Esophagus (tissue), 2 donors: Measurements from ENCODE around the gene MILR1. TPM values are rescaled to one million over a fixed set of nuclear protein-coding genes. Genes with fewer than 3 reads are reported as not detected.

Experiments
- H3K27ac ChIP-seq, 2 donors: one replicate each; pipeline ENCODE4 v1.5.1; 2013; ENCODE audit warnings: low read depth in 2 of 2, mild to moderate bottlenecking in 2 of 2, inconsistent platforms in 1 of 2, low read length in 1 of 2, moderate library complexity in 1 of 2
- H3K27me3 ChIP-seq, 2 donors: one replicate each; pipeline ENCODE4 v1.6.1; 2013; ENCODE audit warnings: low read length in 2 of 2, control low read depth in 1 of 2, mild to moderate bottlenecking in 1 of 2; ENCODE audit not compliant: insufficient read depth in 2 of 2, control insufficient read depth in 1 of 2
- H3K36me3 ChIP-seq, 2 donors: one replicate each; pipeline ENCODE4 v1.6.1; 2013; ENCODE audit warnings: low read length in 1 of 2; ENCODE audit not compliant: control insufficient read depth in 2 of 2, insufficient read depth in 2 of 2
- H3K4me1 ChIP-seq, 2 donors: one replicate each; pipeline ENCODE4 v1.6.1; 2013; ENCODE audit warnings: low read length in 1 of 2; ENCODE audit not compliant: control insufficient read depth in 2 of 2, insufficient read depth in 2 of 2
- H3K4me3 ChIP-seq, 2 donors: one replicate each; pipeline ENCODE4 v1.5.1; 2013; ENCODE audit warnings: low read length in 2 of 2, mild to moderate bottlenecking in 2 of 2, low read depth in 1 of 2, moderate library complexity in 1 of 2
- H3K9me3 ChIP-seq, 2 donors: one replicate each; pipeline ENCODE4 v1.6.1; 2013; ENCODE audit warnings: mild to moderate bottlenecking in 2 of 2, low read depth in 1 of 2, low read length in 1 of 2, moderate library complexity in 1 of 2; ENCODE audit not compliant: control insufficient read depth in 2 of 2, insufficient read depth in 1 of 2
- WGBS, 2 donors: extraction: QIAGEN DNeasy Blood & Tissue Kit; methylation state at CpG; one replicate each; pipeline ENCODE4 v1.1.7; 2013; 5-methylcytosine and 5-hydroxymethylcytosine counted together
- polyA plus RNA-seq, 2 donors: library from polyadenylated mRNA; stranded (reverse); fragments of 200-250 nt; gene quantifications; one replicate each; pipeline ENCODE4 v1.2.3, GENCODE V29; 2013
- donor health status: healthy with polysubstance abuse.
- donor health status: Bipolar disorder and iron deficiency.

Gene MILR1
- polyA plus RNA-seq, 2 donors, result 0.51 to 0.79 TPM

DNA sequence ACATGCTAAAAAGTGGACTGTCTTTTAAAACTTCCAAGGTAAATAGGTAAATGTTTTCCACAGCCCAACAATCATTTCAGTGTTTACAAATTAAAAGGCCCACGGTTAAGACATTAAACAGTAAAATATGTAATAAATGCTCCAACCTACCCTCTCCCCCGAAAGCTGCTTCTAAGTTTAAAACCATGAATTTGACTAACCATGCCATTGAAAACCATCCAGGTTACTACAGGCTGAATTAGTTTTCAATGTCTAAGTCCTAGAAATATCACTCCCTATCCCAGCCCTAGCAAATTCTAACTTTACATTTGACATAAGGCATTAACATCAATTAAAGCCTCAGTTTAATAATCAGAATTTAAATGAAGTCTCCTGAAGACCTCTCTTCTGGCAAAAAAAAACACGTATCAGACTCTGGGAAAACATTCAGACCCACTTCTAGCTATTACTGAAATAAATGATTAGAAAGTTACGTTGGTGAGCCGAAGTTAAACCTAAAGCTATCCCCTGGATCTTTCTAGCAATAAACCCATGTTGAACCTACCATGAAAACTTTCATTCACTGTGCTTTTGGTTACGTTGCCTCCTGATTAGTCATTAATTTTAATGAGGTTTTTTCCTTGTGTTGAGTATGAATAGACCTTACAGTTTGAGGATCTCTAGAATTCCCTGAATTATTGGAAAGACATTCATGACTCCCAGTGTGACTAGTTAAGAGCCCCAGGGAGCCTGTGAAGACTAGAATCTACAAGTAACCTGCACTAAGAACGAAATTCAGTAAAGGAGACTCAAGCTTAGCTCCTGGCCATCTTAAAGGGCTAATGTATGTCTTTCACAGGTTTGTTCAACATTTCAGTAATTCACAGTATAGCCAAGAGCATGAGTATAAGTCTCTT lies 49.6 kb downstream of the MILR1 start:
- H3K27me3 ChIP-seq, result no peaks in the 10 kb centered on the region
- peaks cover 0 to 2% of the 10 kb centered on the region in 2 donors for H3K4me1 ChIP-seq
- no peak overlapping the region for H3K4me3 ChIP-seq
- WGBS, 2 donors, result 56 to 62% methylated on average over 7 of the region's 7 CpGs
- no peak overlapping the region for H3K27ac ChIP-seq
- H3K9me3 ChIP-seq, result no peaks in the 10 kb centered on the region
- peaks cover 16 to 25% of the 10 kb centered on the region in 2 donors for H3K36me3 ChIP-seq

GRCh38 chr17:64499805-64500486 lies 51.0 kb downstream of the MILR1 start:
- H3K27ac ChIP-seq, result no peak overlapping the region
- peaks cover 0 to 2% of the 10 kb centered on the region in 2 donors for H3K4me1 ChIP-seq
- WGBS, 2 donors, result 78 to 82% methylated on average over 6 of the region's 6 CpGs
- peaks cover 16 to 25% of the 10 kb centered on the region in 2 donors for H3K36me3 ChIP-seq
- H3K9me3 ChIP-seq, result no peaks in the 10 kb centered on the region
- no peaks in the 10 kb centered on the region for H3K27me3 ChIP-seq
- H3K4me3 ChIP-seq, result no peak overlapping the region

- H3K4me3 ChIP-seq, result no peak overlapping the region
- H3K27me3 ChIP-seq, result no peaks in the 10 kb centered on the region
- peaks cover 0 to 2% of the 10 kb centered on the region in 2 donors for H3K4me1 ChIP-seq
- H3K9me3 ChIP-seq, result no peaks in the 10 kb centered on the region
- peak overlapping the region in 1 of 2 donors; percentile 4 for H3K27ac ChIP-seq
- WGBS, 2 donors, result 88% methylated on average over 8 of the region's 8 CpGs
- peaks cover 16 to 25% of the 10 kb centered on the region in 2 donors for H3K36me3 ChIP-seq
Measured at GRCh38 chr17:64500487-64500859, 51.6 kb downstream of the MILR1 start.

DNA sequence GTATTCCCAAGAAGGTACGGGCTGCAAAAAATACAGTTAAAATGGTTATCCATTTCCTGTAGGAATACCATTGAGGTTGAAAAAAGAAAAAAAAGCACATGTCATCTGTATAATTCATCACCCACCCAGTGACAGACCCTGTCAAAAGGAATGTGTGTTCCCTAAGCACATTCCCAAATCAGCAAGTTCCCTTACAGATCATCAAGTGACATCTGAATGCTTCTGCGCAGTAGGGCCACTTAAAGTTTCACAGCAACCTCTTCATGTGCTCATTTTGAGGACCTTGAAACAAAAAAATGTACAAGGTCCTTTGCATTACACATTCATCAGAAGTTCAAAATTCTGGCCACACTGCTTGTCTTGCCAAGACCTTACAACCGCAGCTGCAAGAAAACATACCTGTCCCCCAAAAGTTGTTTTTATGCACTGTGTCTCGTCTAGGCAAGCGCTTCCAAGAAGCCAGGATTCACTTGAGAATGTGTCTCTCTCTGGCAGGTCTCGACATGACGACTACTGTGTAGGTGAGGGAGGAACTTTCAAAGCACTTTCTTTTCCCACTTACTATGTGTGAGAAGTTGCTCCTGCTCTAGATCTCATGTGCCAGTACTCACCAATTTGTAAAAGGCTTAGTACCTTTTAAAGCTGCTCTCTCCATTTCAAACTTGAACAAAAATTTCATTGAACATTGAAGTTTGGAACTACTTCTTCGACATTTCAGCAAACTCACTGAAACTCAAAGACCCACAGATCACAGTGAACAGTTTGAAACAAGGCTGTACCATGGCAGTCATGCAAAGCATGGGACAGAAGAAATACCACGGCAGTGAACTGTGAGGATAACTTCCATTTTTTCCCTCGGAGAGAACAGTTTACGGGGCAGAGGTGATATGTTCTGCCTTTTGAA lies 52.2 kb downstream of the MILR1 start:
- H3K27me3 ChIP-seq, result no peaks in the 10 kb centered on the region
- peaks cover 16 to 25% of the 10 kb centered on the region in 2 donors for H3K36me3 ChIP-seq
- H3K9me3 ChIP-seq, result no peaks in the 10 kb centered on the region
- peak overlapping the region in 1 of 2 donors; percentile 17 for H3K27ac ChIP-seq
- H3K4me3 ChIP-seq, result no peak overlapping the region
- H3K4me1 ChIP-seq, result peaks cover 0 to 2% of the 10 kb centered on the region in 2 donors
- 57 to 64% methylated on average over 11 of the region's 11 CpGs for WGBS, 2 donors

GRCh38 chr17:64502021-64502420 lies 53.1 kb downstream of the MILR1 start:
- H3K4me1 ChIP-seq, result peaks cover 0 to 2% of the 10 kb centered on the region in 2 donors
- no peak overlapping the region for H3K4me3 ChIP-seq
- WGBS, 2 donors, result 63 to 70% methylated on average over 3 of the region's 3 CpGs
- no peaks in the 10 kb centered on the region for H3K9me3 ChIP-seq
- no peaks in the 10 kb centered on the region for H3K27me3 ChIP-seq
- H3K36me3 ChIP-seq, result peaks cover 16 to 25% of the 10 kb centered on the region in 2 donors
- no peak overlapping the region for H3K27ac ChIP-seq

DNA sequence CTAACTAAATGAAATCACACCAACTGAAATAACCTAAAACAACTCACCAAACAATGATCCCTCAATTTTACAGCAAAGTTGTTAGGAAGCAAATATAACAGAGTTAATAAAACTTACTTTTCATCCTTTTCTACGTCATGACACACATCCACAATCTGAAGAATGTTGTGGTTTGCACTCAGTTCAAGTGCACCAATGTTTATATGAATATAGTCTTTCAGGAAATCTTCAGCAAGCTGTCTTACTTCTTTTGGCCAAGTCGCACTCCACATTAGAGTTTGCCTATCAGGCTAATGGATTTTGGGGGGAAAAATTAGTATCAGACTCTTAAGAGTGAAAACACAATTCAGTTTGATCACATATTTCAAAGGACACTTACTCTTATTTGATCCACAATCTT lies 53.9 kb downstream of the MILR1 start:
- no peaks in the 10 kb centered on the region for H3K27me3 ChIP-seq
- no peaks in the 10 kb centered on the region for H3K4me1 ChIP-seq
- H3K36me3 ChIP-seq, result peaks cover 16 to 25% of the 10 kb centered on the region in 2 donors
- no peaks in the 10 kb centered on the region for H3K9me3 ChIP-seq
- WGBS, 2 donors, result 75 to 80% methylated on average over 2 of the region's 2 CpGs
- H3K27ac ChIP-seq, result no peak overlapping the region
- H3K4me3 ChIP-seq, result peak overlapping the region in 1 of 2 donors; percentile 97

DNA sequence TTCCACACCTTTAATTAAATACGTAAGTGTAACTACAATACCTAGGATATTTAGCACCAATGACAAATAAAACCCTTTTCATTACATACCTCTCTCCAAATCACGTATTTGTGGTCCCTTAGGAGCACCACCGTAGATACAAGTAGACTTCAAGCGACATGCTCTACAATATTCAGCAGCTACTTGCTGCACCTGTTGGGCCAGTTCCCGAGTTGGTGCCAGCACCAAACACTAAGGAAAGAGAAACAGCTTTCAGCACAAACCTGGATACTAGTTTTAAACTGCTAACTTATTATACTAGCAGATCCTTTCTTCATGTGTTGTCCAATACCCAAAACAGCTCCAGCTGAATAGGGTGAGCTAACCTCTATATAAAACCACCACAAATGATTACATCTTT lies 54.4 kb downstream of the MILR1 start:
- peaks cover 16 to 25% of the 10 kb centered on the region in 2 donors for H3K36me3 ChIP-seq
- no peaks in the 10 kb centered on the region for H3K27me3 ChIP-seq
- no peaks in the 10 kb centered on the region for H3K4me1 ChIP-seq
- H3K9me3 ChIP-seq, result no peaks in the 10 kb centered on the region
- peak overlapping the region in 1 of 2 donors; percentile 97 for H3K4me3 ChIP-seq
- no peak overlapping the region for H3K27ac ChIP-seq
- WGBS, 2 donors, result 52 to 61% methylated on average over 5 of the region's 5 CpGs

DNA sequence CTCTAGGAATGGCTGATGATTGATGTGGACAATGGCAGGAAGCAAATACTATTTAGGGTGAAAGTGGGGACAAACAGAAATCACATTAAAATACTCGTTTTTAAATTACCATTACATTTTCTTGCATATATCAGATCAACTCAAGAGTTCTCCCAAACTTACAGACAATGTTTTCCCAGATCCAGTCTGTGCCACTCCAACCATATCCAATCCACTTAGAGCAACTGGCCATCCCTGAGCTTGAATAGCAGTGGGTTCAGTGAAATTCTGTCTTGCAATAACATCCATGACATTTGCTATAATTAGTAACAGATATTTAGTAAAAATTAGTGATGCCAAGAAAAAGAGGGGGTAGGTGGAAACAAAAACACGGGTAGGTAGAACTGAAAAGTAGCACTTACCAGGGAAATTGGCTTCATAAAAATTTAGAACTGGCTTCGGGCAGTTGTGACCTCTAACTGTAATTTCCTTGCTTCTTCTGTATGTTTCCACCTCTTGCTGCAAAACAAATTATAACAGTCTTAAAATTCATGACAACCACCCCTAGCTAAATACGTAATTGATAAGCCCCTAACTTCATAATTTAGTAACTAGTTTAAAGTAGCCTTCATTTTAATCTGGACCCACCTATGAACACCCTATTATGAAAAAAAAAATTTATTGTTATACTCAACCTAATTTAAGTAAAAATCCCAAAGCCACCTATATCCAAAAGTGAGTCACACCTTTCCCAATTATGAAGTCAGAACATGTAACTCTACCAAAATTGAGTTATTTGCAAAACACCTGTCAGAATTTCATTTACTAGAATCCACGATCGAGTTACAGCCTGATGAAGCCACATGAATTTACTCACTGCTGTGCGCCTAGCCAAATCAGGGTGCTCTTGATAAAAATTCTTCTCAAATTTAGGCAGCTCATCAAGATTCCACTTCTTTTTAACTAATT lies 55.2 kb downstream of the MILR1 start:
- H3K27ac ChIP-seq, result peak overlapping the region; percentile 40 to 99
- no peaks in the 10 kb centered on the region for H3K9me3 ChIP-seq
- no peaks in the 10 kb centered on the region for H3K27me3 ChIP-seq
- peak overlapping the region; percentile 87 to 97 for H3K4me3 ChIP-seq
- 14 to 17% methylated on average over 7 of the region's 7 CpGs for WGBS, 2 donors
- no peaks in the 10 kb centered on the region for H3K4me1 ChIP-seq
- H3K36me3 ChIP-seq, result peaks cover 16 to 22% of the 10 kb centered on the region in 2 donors
